ENCODE results near the gene ARHGAP31.

DNA sequence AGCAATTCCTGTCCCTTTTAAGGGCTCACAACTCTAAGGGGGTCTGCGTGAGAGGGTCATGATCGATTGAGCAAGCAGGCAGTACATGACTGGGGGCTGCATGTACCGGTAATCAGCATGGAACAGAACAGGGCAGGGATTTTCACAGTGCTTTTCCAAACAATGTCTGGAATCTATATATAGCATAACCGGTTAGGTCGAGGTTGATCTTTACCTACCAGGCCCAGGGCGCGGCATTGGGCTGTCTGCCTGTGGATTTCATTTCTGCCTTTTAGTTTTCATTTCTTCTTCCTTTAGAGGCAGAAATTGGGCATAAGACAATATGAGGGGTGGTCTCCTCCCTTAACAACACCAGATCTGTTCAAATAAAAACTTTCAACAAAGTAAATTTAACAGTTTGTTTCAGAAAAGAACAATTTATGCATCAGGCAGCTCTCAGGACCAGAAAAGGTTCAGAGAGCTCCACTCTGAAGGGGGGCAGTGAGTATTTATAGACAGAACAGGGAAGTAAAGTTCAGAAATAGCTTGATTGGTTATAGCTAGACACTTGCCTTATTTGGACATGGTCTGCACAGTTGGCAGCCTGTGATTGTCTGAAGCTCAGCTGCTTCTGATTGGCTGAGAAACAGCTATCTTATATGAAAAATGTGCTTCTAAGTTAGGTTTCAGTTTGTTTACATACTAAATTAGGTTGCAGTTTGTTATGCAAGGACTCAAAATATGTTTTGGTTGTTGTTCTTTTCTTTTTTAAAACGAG lies 36.4 kb upstream of the ARHGAP31 start:
- TF ChIP-seq, protein P1, sequence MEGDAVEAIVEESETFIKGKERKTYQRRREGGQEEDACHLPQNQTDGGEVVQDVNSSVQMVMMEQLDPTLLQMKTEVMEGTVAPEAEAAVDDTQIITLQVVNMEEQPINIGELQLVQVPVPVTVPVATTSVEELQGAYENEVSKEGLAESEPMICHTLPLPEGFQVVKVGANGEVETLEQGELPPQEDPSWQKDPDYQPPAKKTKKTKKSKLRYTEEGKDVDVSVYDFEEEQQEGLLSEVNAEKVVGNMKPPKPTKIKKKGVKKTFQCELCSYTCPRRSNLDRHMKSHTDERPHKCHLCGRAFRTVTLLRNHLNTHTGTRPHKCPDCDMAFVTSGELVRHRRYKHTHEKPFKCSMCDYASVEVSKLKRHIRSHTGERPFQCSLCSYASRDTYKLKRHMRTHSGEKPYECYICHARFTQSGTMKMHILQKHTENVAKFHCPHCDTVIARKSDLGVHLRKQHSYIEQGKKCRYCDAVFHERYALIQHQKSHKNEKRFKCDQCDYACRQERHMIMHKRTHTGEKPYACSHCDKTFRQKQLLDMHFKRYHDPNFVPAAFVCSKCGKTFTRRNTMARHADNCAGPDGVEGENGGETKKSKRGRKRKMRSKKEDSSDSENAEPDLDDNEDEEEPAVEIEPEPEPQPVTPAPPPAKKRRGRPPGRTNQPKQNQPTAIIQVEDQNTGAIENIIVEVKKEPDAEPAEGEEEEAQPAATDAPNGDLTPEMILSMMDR (IDR thresholded peaks at IDR 0.05): no peak
- TF ChIP-seq POLR2A (IDR thresholded peaks at IDR 0.05): no peak
